ENCODE measurements around the gene FBLN7. TPM values are rescaled to one million over a fixed set of nuclear protein-coding genes. Genes with fewer than 3 reads are reported as not detected.

The FBLN7 gene
- total and polyA plus RNA-seq, 2 of the 8 experiments (the other 6 are each of a cell fraction or from before 2014, with no cell fraction given): 0.30 to 0.77 TPM

DNA sequence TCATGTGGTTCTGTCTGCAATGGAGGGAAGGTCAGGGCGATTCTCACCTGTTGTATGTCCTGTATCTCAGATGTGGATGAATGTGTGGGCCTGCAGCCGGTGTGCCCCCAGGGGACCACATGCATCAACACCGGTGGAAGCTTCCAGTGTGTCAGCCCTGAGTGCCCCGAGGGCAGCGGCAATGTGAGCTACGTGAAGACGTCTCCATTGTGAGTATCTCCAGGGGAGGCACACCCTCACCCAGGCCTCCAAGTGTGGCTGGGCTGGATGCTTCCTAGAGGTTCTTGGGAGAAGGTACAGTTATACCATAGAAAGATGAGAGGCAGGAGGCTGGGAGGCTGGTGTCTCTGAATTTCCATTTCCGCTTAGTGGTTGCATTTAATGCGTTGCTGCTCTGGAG is 46.9 kb downstream of the FBLN7 start:
- no peak overlapping the region for H2AK5ac ChIP-seq (ENCODE audit: low read depth, low read length)
- H2BK12ac ChIP-seq (ENCODE audit: low read depth, low read length): no peak overlapping the region
- WGBS, 2 experiments (ENCODE audit: extremely low coverage in 1 of 2, insufficient coverage in 1 of 2, insufficient read length in 1 of 2, insufficient replicate concordance in 2 of 2, low coverage in 1 of 2, low lambda C conversion rate in 2 of 2, missing lambda C conversion rate in 1 of 2): 79% methylated on average over 9 of the region's 9 CpGs; no CpG with 5 or more reads in 1 of the 2 experiments
- no peak overlapping the region for H3K9ac ChIP-seq (replicated peaks in 1 of 4; ENCODE audit: extremely low read depth in 1 of 4, low read depth in 3 of 4, low read length in 3 of 4)
- H3K18ac ChIP-seq (ENCODE audit: extremely low read depth, low read length): no peak overlapping the region
- H3K14ac ChIP-seq (ENCODE audit: insufficient read length): no peak overlapping the region
- no peaks in the 10 kb centered on the region for H3K79me1 ChIP-seq (ENCODE audit: low read depth, low read length)
- no peak overlapping the region for H4K91ac ChIP-seq (replicated peaks; ENCODE audit: insufficient read length, low read length)
- H3K4me2 ChIP-seq (ENCODE audit: insufficient read depth in 1 of 2, low read depth in 2 of 2, low read length in 2 of 2): no peak overlapping the region
- H2BK5ac ChIP-seq (ENCODE audit: low read depth, low read length): no peak overlapping the region
- no peaks in the 10 kb centered on the region for H3K36me3 ChIP-seq (ENCODE audit: control insufficient read depth in 2 of 4, insufficient read depth in 4 of 4, low read length in 3 of 4)
- H3K79me2 ChIP-seq (ENCODE audit: control insufficient read depth in 1 of 2, insufficient read depth in 2 of 2, low read length in 2 of 2): no peaks in the 10 kb centered on the region
- no peak overlapping the region for H2AFZ ChIP-seq (ENCODE audit: low read length)
- H3K9me3 ChIP-seq (ENCODE audit: insufficient read depth in 2 of 2, low read depth in 1 of 2, low read length in 1 of 2): peaks cover 0 to 9% of the 10 kb centered on the region in 2 experiments; a peak in 1 of 4 replicates
- no peak overlapping the region for H2BK120ac ChIP-seq (replicated peaks; ENCODE audit: low read depth, low read length)
- no peak for FAIRE-seq
- H3K4ac ChIP-seq (replicated peaks; ENCODE audit: insufficient read length, low read depth, low read length): no peak overlapping the region
- H3K23me2 ChIP-seq (ENCODE audit: low read depth, low read length): peaks cover 7% of the 10 kb centered on the region; the same call in 1 of the 2 replicates
- H3K4me1 ChIP-seq (replicated peaks in 1 of 4; ENCODE audit: control insufficient read depth in 3 of 4, insufficient read depth in 4 of 4, low read length in 3 of 4): peaks cover 0 to 4% (median 3%) of the 10 kb centered on the region in 4 experiments; a peak in 4 of 7 replicates
- H3K27me3 ChIP-seq (replicated peaks in 1 of 4; ENCODE audit: control insufficient read depth in 3 of 4, extremely low read depth in 1 of 4, insufficient read depth in 3 of 4, low read length in 3 of 4): peaks cover 2 to 20% (median 14%) of the 10 kb centered on the region in 4 experiments; a peak in 6 of 7 replicates
- CTCF ChIA-PET (ENCODE audit: partially characterized antibody): interaction anchor here (0.6 to 1.0 kb wide), 2 partner anchors 19 to 155 kb away, joined by 3 to 5 read pairs; no protein-coding TSS in a partner anchor
- no peak overlapping the region for H3K23ac ChIP-seq (ENCODE audit: insufficient read length)
- no peak overlapping the region for H2BK20ac ChIP-seq (ENCODE audit: low read length)
- no peak for DNase-seq (ENCODE audit: low read depth in 1 of 2, low spot score in 2 of 2)
- H4K8ac ChIP-seq (ENCODE audit: extremely low read depth, insufficient read depth, low read length): no peak overlapping the region
- POLR2A ChIA-PET (ENCODE audit: partially characterized antibody): no interaction called here
- H3K4me3 ChIP-seq (ENCODE audit: extremely low read depth in 1 of 4, insufficient read depth in 2 of 4, low read depth in 3 of 4, low read length in 4 of 4): no peak overlapping the region
- H3K27ac ChIP-seq (ENCODE audit: low read depth, low read length): no peak overlapping the region
- peaks cover 0 to 1% of the 10 kb centered on the region in 2 experiments for H4K20me1 ChIP-seq (replicated peaks in 1 of 2; ENCODE audit: control insufficient read depth in 1 of 2, insufficient read depth in 2 of 2, low read length in 2 of 2)
- TF ChIP-seq TAF1 (IDR thresholded peaks at IDR 0.05; ENCODE audit: low read depth, low read length): no peak
- no peak overlapping the region for H4K5ac ChIP-seq (ENCODE audit: insufficient read length, low read depth, low read length)
- H2BK15ac ChIP-seq (ENCODE audit: low read length): no peak overlapping the region
- no peak overlapping the region for H3K56ac ChIP-seq (replicated peaks; ENCODE audit: insufficient read length, low read depth, low read length)

Data from H1 (cell line).